GM18520 (cell line): ENCODE measurements around the gene PTRH2.
"Not testable (repeated sequence)": the region's sequence is repeated elsewhere in the genome, so short reads cannot be mapped to it uniquely, and the experiment has no call there.

ENCODE experiments used
- ATAC-seq: cut with Tn5 transposase; IDR thresholded peaks from one replicate; pipeline ENCODE4 v1.9.1; 2021; ENCODE audit not compliant: unreplicated experiment

PTRH2 gene

GRCh38 chr17:59707149-59707970 lies at the start of gene PTRH2, which contains the start of gene VMP1:
Gene PTRH2, minus strand, starts transcription at chr17:59707430. Its CDS starts 9,452 bp downstream, at chr17:59697978.
Gene VMP1, plus strand, starts transcription at chr17:59707654. Its CDS starts 23,793 bp downstream, at chr17:59731447.
- ATAC-seq: peak; percentile 94

GRCh38 chr17:59756236-59756818 lies 49.1 kb upstream of the PTRH2 start:
- no peak for ATAC-seq

- not testable (repeated sequence) for ATAC-seq
Observed at GRCh38 chr17:59755069-59755468, 47.8 kb upstream of the PTRH2 start.

GRCh38 chr17:59754552-59754951 lies 47.3 kb upstream of the PTRH2 start:
- no peak for ATAC-seq

GRCh38 chr17:59753522-59754467 lies 46.6 kb upstream of the PTRH2 start:
- ATAC-seq: peak; percentile 75

- ATAC-seq: no peak
Observed at GRCh38 chr17:59752922-59753321, 45.7 kb upstream of the PTRH2 start.

- no peak for ATAC-seq
Observed at GRCh38 chr17:59752446-59752845, 45.2 kb upstream of the PTRH2 start.

GRCh38 chr17:59751955-59752413 lies 44.8 kb upstream of the PTRH2 start:
- ATAC-seq: no peak

GRCh38 chr17:59748591-59748990 lies 41.4 kb upstream of the PTRH2 start:
- no peak for ATAC-seq

- no peak for ATAC-seq
Observed at GRCh38 chr17:59746849-59747445, 39.7 kb upstream of the PTRH2 start.

GRCh38 chr17:59745040-59745439 lies 37.8 kb upstream of the PTRH2 start:
- ATAC-seq: no peak

- ATAC-seq: no peak
Observed at GRCh38 chr17:59743842-59744241, 36.6 kb upstream of the PTRH2 start.

- ATAC-seq: no peak
Observed at GRCh38 chr17:59737324-59737723, 30.1 kb upstream of the PTRH2 start.

GRCh38 chr17:59734226-59734625 lies 27.0 kb upstream of the PTRH2 start:
- no peak for ATAC-seq

GRCh38 chr17:59733697-59734096 lies 26.5 kb upstream of the PTRH2 start:
- ATAC-seq: no peak

- ATAC-seq: no peak
Observed at GRCh38 chr17:59730268-59730834, 23.1 kb upstream of the PTRH2 start.

GRCh38 chr17:59727817-59728533 lies 20.7 kb upstream of the PTRH2 start:
- no peak for ATAC-seq

- no peak for ATAC-seq
Observed at GRCh38 chr17:59725691-59726090, 18.5 kb upstream of the PTRH2 start.

GRCh38 chr17:59723607-59724006 lies 16.4 kb upstream of the PTRH2 start:
- no peak for ATAC-seq

GRCh38 chr17:59723041-59723440 lies 15.8 kb upstream of the PTRH2 start:
- no peak for ATAC-seq
